ENCODE measurements around the gene VPS39. TPM values are rescaled to one million over a fixed set of nuclear protein-coding genes. Genes with fewer than 3 reads are reported as not detected.

Gene VPS39
- total RNA-seq, 1 donor from 2014 or later, result 102 TPM

DNA sequence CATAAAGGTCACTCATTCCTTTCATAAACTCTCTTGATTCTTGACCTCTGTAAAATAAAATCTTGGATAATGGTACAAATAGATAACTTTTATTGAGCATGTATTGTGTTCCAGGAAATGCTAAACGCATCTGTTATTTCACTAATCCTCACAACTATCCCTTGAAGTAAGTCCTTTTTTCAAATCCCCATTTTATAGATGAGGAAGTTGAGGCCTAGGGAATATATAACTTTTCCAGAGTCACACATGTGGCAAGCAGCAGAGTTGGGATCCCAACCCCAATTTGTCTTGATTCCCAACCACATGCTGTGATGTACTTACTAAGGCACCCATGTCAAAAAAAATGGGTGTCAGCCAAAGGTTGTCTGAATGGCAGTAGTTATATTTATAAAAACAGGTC is 6.3 kb downstream of the VPS39 start:
- no peaks in the 10 kb centered on the region for H3K27me3 Mint-ChIP-seq
- DNase-seq (no peak), ATAC-seq (ENCODE audit: low read depth) (no peak)
- CTCF ChIA-PET, result no interaction called here
- no peak overlapping the region for H3K27ac Mint-ChIP-seq
- H3K4me1 Mint-ChIP-seq, result peaks cover 24% of the 10 kb centered on the region
- H3K36me3 Mint-ChIP-seq (ENCODE audit: low read depth), result peaks cover 51% of the 10 kb centered on the region
- H3K4me3 Mint-ChIP-seq, result no peak overlapping the region
- H3K9me3 Mint-ChIP-seq, result no peaks in the 10 kb centered on the region
- TF ChIP-seq, protein P1, sequence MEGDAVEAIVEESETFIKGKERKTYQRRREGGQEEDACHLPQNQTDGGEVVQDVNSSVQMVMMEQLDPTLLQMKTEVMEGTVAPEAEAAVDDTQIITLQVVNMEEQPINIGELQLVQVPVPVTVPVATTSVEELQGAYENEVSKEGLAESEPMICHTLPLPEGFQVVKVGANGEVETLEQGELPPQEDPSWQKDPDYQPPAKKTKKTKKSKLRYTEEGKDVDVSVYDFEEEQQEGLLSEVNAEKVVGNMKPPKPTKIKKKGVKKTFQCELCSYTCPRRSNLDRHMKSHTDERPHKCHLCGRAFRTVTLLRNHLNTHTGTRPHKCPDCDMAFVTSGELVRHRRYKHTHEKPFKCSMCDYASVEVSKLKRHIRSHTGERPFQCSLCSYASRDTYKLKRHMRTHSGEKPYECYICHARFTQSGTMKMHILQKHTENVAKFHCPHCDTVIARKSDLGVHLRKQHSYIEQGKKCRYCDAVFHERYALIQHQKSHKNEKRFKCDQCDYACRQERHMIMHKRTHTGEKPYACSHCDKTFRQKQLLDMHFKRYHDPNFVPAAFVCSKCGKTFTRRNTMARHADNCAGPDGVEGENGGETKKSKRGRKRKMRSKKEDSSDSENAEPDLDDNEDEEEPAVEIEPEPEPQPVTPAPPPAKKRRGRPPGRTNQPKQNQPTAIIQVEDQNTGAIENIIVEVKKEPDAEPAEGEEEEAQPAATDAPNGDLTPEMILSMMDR (IDR thresholded peaks at IDR 0.05), result no peak
- POLR2A ChIA-PET, result no interaction called here
- intact Hi-C loops (cut with micrococcal nuclease), result no loop called here

DNA sequence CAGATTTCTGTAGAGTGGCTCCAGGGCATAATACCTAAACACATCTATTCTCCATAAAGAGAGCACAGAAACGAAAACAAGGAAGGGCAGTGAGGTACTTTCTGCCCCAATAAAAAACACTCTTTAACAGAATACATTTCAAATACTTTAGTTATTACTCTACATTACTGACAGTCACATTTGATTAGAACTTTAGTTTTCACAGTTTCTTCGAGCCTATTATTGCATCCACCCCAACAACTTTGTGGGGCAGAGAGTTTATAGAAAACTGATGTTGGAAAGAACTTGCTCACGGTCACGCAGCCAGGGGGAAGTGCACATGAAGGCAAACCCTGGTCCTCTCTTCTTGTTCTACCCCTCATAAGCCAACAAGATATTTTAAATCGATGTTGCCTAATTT is 9.0 kb downstream of the VPS39 start:
- ATAC-seq (ENCODE audit: low read depth), result no peak
- DNase-seq, result no peak
- Mint-ChIP-seq H3K4me1 (peaks cover 8% of the 10 kb centered on the region), H3K27me3 (no peaks in the 10 kb centered on the region), H3K9me3 (no peaks in the 10 kb centered on the region), H3K4me3 (no peak overlapping the region), H3K27ac (no peak overlapping the region), H3K36me3 (ENCODE audit: low read depth) (peaks cover 67% of the 10 kb centered on the region)
- TF ChIP-seq, protein P1 (IDR thresholded peaks at IDR 0.05), result no peak
- CTCF ChIA-PET, result no interaction called here
- POLR2A ChIA-PET, result no interaction called here
- intact Hi-C loops (cut with micrococcal nuclease), result no loop called here

- DNase-seq, result no peak
- POLR2A ChIA-PET, result no interaction called here
- Mint-ChIP-seq H3K4me1 (peaks cover 6% of the 10 kb centered on the region), H3K9me3 (no peaks in the 10 kb centered on the region), H3K27ac (no peak overlapping the region), H3K4me3 (no peak overlapping the region), H3K27me3 (no peaks in the 10 kb centered on the region), H3K36me3 (ENCODE audit: low read depth) (peaks cover 67% of the 10 kb centered on the region)
- CTCF ChIA-PET, result interaction anchor here (0.5 kb wide), 1 partner anchor 63 kb away, joined by 3 read pairs; no protein-coding TSS in a partner anchor
- ATAC-seq (ENCODE audit: low read depth), result no peak
- TF ChIP-seq, protein P1 (IDR thresholded peaks at IDR 0.05), result no peak
- intact Hi-C loops (cut with micrococcal nuclease), result no loop called here
These were observed 9.6 kb downstream of the VPS39 start for GRCh38 chr15:42198516-42198915.

DNA sequence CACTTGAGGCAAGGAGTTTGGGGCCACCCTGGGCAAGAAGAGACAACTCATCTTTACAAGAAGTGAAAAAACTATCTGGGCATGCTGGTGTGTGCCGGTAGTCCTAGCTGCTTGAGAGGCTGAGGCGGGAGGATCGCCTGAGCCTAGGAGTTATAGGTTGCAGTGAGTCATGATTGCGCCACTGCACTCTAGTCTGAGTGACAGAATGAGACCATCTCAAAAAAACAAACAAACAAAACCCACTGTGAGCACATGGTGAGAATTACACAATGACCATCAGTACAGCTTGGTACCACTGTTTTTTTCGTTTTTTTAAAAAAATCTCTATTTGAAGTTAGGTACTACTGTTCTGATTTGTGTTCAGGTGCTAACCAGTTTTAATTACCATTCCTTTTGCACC is 13.6 kb downstream of the VPS39 start:
- DNase-seq, result no peak
- Mint-ChIP-seq H3K9me3 (no peaks in the 10 kb centered on the region), H3K4me1 (peaks cover 22% of the 10 kb centered on the region), H3K4me3 (no peak overlapping the region), H3K36me3 (ENCODE audit: low read depth) (peaks cover 74% of the 10 kb centered on the region), H3K27me3 (no peaks in the 10 kb centered on the region), H3K27ac (no peak overlapping the region)
- no peak for ATAC-seq (ENCODE audit: low read depth)
- CTCF ChIA-PET, result no interaction called here
- TF ChIP-seq, protein P1 (IDR thresholded peaks at IDR 0.05), result no peak
- POLR2A ChIA-PET, result no interaction called here
- intact Hi-C loops (cut with micrococcal nuclease), result no loop called here

GRCh38 chr15:42193383-42193782 is 14.7 kb downstream of the VPS39 start:
- Mint-ChIP-seq H3K9me3 (no peaks in the 10 kb centered on the region), H3K4me3 (no peak overlapping the region), H3K27ac (peak overlapping the region; percentile 18), H3K36me3 (ENCODE audit: low read depth) (peaks cover 74% of the 10 kb centered on the region), H3K27me3 (no peaks in the 10 kb centered on the region), H3K4me1 (peaks cover 22% of the 10 kb centered on the region)
- intact Hi-C loops (cut with micrococcal nuclease), result no loop called here
- POLR2A ChIA-PET, result no interaction called here
- TF ChIP-seq, protein P1 (IDR thresholded peaks at IDR 0.05), result no peak
- ATAC-seq (ENCODE audit: low read depth) (no peak), DNase-seq (no peak)
- CTCF ChIA-PET, result no interaction called here

All from activated B cell treated with CpG ODN at 0.5 μM for 24 hours (primary cell).